ENCODE data around the gene ROR2.

The ROR2 gene

GRCh38 chr9:91847581-91848091 lies 102.4 kb downstream of the ROR2 start:
- Histone ChIP-seq H3F3A (ENCODE audit: low read depth) (no peaks in the 10 kb centered on the region), H3K36me3 (ENCODE audit: insufficient read depth, low read length) (no peaks in the 10 kb centered on the region), H3K4me2 (ENCODE audit: low read depth, low read length, poor library complexity, severe bottlenecking) (no peak overlapping the region), H3K9ac (ENCODE audit: low read depth, low read length, poor library complexity, severe bottlenecking) (no peak overlapping the region), H3K9me3 (ENCODE audit: insufficient read depth, low read depth, low read length) (no peaks in the 10 kb centered on the region), H2AFZ (ENCODE audit: low read length) (no peak overlapping the region), H3K27me3 (ENCODE audit: insufficient read depth, low read length, poor library complexity, severe bottlenecking) (no peaks in the 10 kb centered on the region), H3K79me2 (ENCODE audit: insufficient read depth, low read length) (no peaks in the 10 kb centered on the region), H3K4me3 (ENCODE audit: low read length, poor library complexity, severe bottlenecking) (no peak overlapping the region), H3K4me1 (ENCODE audit: insufficient read depth, low read length, poor library complexity, severe bottlenecking) (no peaks in the 10 kb centered on the region), H3K9me2 (replicated peaks; ENCODE audit: low read depth, low read length) (no peaks in the 10 kb centered on the region), H4K20me1 (ENCODE audit: insufficient read depth, low read length, poor library complexity, severe bottlenecking) (no peaks in the 10 kb centered on the region)
- TF ChIP-seq, protein P1, sequence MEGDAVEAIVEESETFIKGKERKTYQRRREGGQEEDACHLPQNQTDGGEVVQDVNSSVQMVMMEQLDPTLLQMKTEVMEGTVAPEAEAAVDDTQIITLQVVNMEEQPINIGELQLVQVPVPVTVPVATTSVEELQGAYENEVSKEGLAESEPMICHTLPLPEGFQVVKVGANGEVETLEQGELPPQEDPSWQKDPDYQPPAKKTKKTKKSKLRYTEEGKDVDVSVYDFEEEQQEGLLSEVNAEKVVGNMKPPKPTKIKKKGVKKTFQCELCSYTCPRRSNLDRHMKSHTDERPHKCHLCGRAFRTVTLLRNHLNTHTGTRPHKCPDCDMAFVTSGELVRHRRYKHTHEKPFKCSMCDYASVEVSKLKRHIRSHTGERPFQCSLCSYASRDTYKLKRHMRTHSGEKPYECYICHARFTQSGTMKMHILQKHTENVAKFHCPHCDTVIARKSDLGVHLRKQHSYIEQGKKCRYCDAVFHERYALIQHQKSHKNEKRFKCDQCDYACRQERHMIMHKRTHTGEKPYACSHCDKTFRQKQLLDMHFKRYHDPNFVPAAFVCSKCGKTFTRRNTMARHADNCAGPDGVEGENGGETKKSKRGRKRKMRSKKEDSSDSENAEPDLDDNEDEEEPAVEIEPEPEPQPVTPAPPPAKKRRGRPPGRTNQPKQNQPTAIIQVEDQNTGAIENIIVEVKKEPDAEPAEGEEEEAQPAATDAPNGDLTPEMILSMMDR (conservative IDR thresholded peaks at IDR 0.05; ENCODE audit: low read length), result no peak
- TF ChIP-seq EZH2phosphoT487 (IDR thresholded peaks at IDR 0.05; ENCODE audit: borderline replicate concordance), result no peak

GRCh38 chr9:91845879-91846278 lies 104.1 kb downstream of the ROR2 start:
- no peak for TF ChIP-seq EZH2phosphoT487 (IDR thresholded peaks at IDR 0.05; ENCODE audit: borderline replicate concordance)
- TF ChIP-seq, protein P1 (conservative IDR thresholded peaks at IDR 0.05; ENCODE audit: low read length), result no peak
- no peaks in the 10 kb centered on the region for H3F3A ChIP-seq (ENCODE audit: low read depth)
- no peaks in the 10 kb centered on the region for H4K20me1 ChIP-seq (ENCODE audit: insufficient read depth, low read length, poor library complexity, severe bottlenecking)
- no peaks in the 10 kb centered on the region for H3K9me3 ChIP-seq (ENCODE audit: insufficient read depth, low read depth, low read length)
- no peak overlapping the region for H3K9ac ChIP-seq (ENCODE audit: low read depth, low read length, poor library complexity, severe bottlenecking)
- no peaks in the 10 kb centered on the region for H3K36me3 ChIP-seq (ENCODE audit: insufficient read depth, low read length)
- H3K27me3 ChIP-seq (ENCODE audit: insufficient read depth, low read length, poor library complexity, severe bottlenecking), result no peaks in the 10 kb centered on the region
- no peak overlapping the region for H3K4me2 ChIP-seq (ENCODE audit: low read depth, low read length, poor library complexity, severe bottlenecking)
- no peak overlapping the region for H3K4me3 ChIP-seq (ENCODE audit: low read length, poor library complexity, severe bottlenecking)
- no peak overlapping the region for H2AFZ ChIP-seq (ENCODE audit: low read length)
- no peaks in the 10 kb centered on the region for H3K79me2 ChIP-seq (ENCODE audit: insufficient read depth, low read length)
- H3K9me2 ChIP-seq (replicated peaks; ENCODE audit: low read depth, low read length), result no peaks in the 10 kb centered on the region
- H3K4me1 ChIP-seq (ENCODE audit: insufficient read depth, low read length, poor library complexity, severe bottlenecking), result no peaks in the 10 kb centered on the region

- Histone ChIP-seq H3K4me1 (ENCODE audit: insufficient read depth, low read length, poor library complexity, severe bottlenecking) (no peaks in the 10 kb centered on the region), H3K4me3 (ENCODE audit: low read length, poor library complexity, severe bottlenecking) (no peak overlapping the region), H3K27me3 (ENCODE audit: insufficient read depth, low read length, poor library complexity, severe bottlenecking) (no peaks in the 10 kb centered on the region), H3K9ac (ENCODE audit: low read depth, low read length, poor library complexity, severe bottlenecking) (no peak overlapping the region), H3K9me3 (ENCODE audit: insufficient read depth, low read depth, low read length) (no peaks in the 10 kb centered on the region), H2AFZ (ENCODE audit: low read length) (no peak overlapping the region), H3K9me2 (replicated peaks; ENCODE audit: low read depth, low read length) (no peaks in the 10 kb centered on the region), H3K79me2 (ENCODE audit: insufficient read depth, low read length) (no peaks in the 10 kb centered on the region), H4K20me1 (ENCODE audit: insufficient read depth, low read length, poor library complexity, severe bottlenecking) (no peaks in the 10 kb centered on the region), H3K36me3 (ENCODE audit: insufficient read depth, low read length) (no peaks in the 10 kb centered on the region), H3F3A (ENCODE audit: low read depth) (no peaks in the 10 kb centered on the region), H3K4me2 (ENCODE audit: low read depth, low read length, poor library complexity, severe bottlenecking) (no peak overlapping the region)
- no peak for TF ChIP-seq EZH2phosphoT487 (IDR thresholded peaks at IDR 0.05; ENCODE audit: borderline replicate concordance)
- TF ChIP-seq, protein P1 (conservative IDR thresholded peaks at IDR 0.05; ENCODE audit: low read length), result no peak
Observed at GRCh38 chr9:91844701-91845291, 105.2 kb downstream of the ROR2 start.
